PC-9 (cell line): ENCODE results near the gene NUBP2. TPM values are rescaled to one million over a fixed set of nuclear protein-coding genes. Genes with fewer than 3 reads are reported as not detected.

ENCODE experiments used
- BruUV-seq: library from RNA; stranded (reverse); fragments of 400-500 nt; replicated peaks from 2 replicates; lab custom pipeline; 2021; lab: Mats Ljungman, UMichigan
- CTCF ChIA-PET: fragments of 300-600 bp; sonication (Branson Sonifier 250); formaldehyde crosslinking; loops from one replicate; lab custom pipeline; 2022; ENCODE audit warnings: antibody characterized with exemption; lab: Charles Lee
- POLR2A ChIA-PET: fragments of 300-600 bp; sonication (Branson Sonifier 250); formaldehyde crosslinking; loops from one replicate; lab custom pipeline; 2022; ENCODE audit warnings: antibody characterized with exemption; ENCODE audit not compliant: unreplicated experiment; lab: Charles Lee
- DNase-seq, 2 experiments: peaks; one replicate each; pipeline versions ENCODE4 v3.0.0 to v3.0.0-alpha.2; 2015 to 2022; ENCODE audit warnings: mixed read lengths in 1 of 2
- H2AFZ ChIP-seq: fragments of 200-600 bp; sonication (generic); 2 replicates; pipeline ENCODE4 v1.8.1; 2017; ENCODE audit warnings: antibody characterized with exemption
- H3F3A ChIP-seq: fragments of 200-600 bp; sonication (generic); 2 replicates; pipeline ENCODE4 v1.8.1; 2017; ENCODE audit warnings: antibody characterized with exemption, mild to moderate bottlenecking, low read depth; ENCODE audit not compliant: insufficient read depth
- H3K27ac ChIP-seq: fragments of 200-600 bp; sonication (generic); 2 replicates; pipeline ENCODE4 v1.6.1; 2016; ENCODE audit warnings: mixed run types
- H3K27me3 ChIP-seq: fragments of 200-600 bp; sonication (generic); 2 replicates; pipeline ENCODE4 v1.6.1; 2016; ENCODE audit warnings: low read depth, mixed run types; ENCODE audit not compliant: insufficient read depth
- H3K36me3 ChIP-seq: fragments of 200-600 bp; sonication (generic); 2 replicates; pipeline ENCODE4 v1.6.1; 2016; ENCODE audit warnings: low read depth, mixed run types
- H3K4me1 ChIP-seq: fragments of 200-600 bp; sonication (generic); replicated peaks from 2 replicates; pipeline ENCODE4 v1.6.1; 2016; ENCODE audit warnings: mixed run types; ENCODE audit not compliant: insufficient read depth
- H3K4me2 ChIP-seq: fragments of 200-600 bp; sonication (generic); 2 replicates; pipeline ENCODE4 v1.6.1; 2017; ENCODE audit warnings: mixed run types
- H3K4me3 ChIP-seq: fragments of 200-600 bp; sonication (generic); 2 replicates; pipeline ENCODE4 v1.6.1; 2016; ENCODE audit warnings: mixed run types
- H3K79me2 ChIP-seq: fragments of 200-600 bp; sonication (generic); 2 replicates; pipeline ENCODE4 v1.6.1; 2017; ENCODE audit warnings: low read depth, mixed run types
- H3K9me2 ChIP-seq: fragments of 200-600 bp; sonication (generic); 2 replicates; pipeline ENCODE4 v1.8.1; 2017; ENCODE audit warnings: mild to moderate bottlenecking; ENCODE audit not compliant: insufficient read depth
- H3K9me3 ChIP-seq: fragments of 200-600 bp; sonication (generic); 2 replicates; pipeline ENCODE4 v1.8.1; 2016; ENCODE audit warnings: low read depth; ENCODE audit not compliant: insufficient read depth
- H4K20me1 ChIP-seq: fragments of 200-600 bp; sonication (generic); 2 replicates; pipeline ENCODE4 v1.8.1; 2017; ENCODE audit not compliant: insufficient read depth
- EZH2 ChIP-seq: fragments of 200-600 bp; sonication (generic); IDR thresholded peaks from 2 replicates; pipeline ENCODE4 v1.8.0; 2017; ENCODE audit warnings: antibody characterized with exemption, low read depth
- intact Hi-C: fragments of 100-400 bp; cut with micrococcal nuclease; formaldehyde crosslinking; loops from one replicate; pipeline ENCODE4 v1.10.0; 2022; ENCODE audit not compliant: unreplicated experiment
- total RNA-seq: library from RNA; stranded (reverse); gene quantifications from 2 replicates; pipeline ENCODE4 v1.2.3, GENCODE V29; 2021
- TF ChIP-seq, protein P1 (sequence below): fragments of 200-600 bp; sonication (generic); conservative IDR thresholded peaks from 2 replicates; pipeline ENCODE4 v1.6.1; 2017; ENCODE audit warnings: mixed run types, antibody characterized with exemption, mild to moderate bottlenecking, moderate library complexity

Gene NUBP2
- total RNA-seq, 1 experiment from 2014 or later, result 80.0 TPM

DNA sequence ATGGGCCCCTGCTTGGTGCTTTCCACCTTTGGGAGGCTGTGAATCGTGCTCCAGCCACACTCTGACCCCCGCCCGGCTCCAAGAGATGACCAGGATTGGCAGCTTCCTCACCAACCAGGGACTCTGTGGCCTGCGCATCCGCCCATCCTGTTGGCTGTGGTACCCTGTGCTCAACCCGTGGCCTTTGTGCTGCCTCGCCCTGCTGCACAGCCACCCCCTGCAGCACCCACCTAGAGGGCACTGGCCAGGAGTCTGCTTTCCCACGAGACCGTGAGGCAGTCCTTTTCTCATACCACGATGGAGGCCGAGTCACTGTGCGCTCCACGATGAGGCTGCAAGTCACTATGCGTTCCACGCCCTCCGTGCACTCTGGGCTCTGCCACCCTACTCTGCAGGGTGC, 30.8 kb upstream of the NUBP2 start:
- CTCF ChIA-PET, result no interaction called here
- POLR2A ChIA-PET, result no interaction called here
- Histone ChIP-seq H2AFZ (no peak overlapping the region), H3K4me2 (no peak overlapping the region), H3K36me3 (no peaks in the 10 kb centered on the region; the same call in none of the 2 replicates), H3K9me2 (no peaks in the 10 kb centered on the region), H3K27ac (no peak overlapping the region), H3K27me3 (no peaks in the 10 kb centered on the region), H3K79me2 (0 out of 2 replicates have a peak, but pooled peaks cover 3% of the 10 kb centered on the region), H3K4me3 (no peak overlapping the region), H4K20me1 (no peaks in the 10 kb centered on the region; the same call in 1 of the 2 replicates), H3K4me1 (peaks cover 12% of the 10 kb centered on the region), H3F3A (peaks cover 4% of the 10 kb centered on the region; the same call in 1 of the 2 replicates), H3K9me3 (no peaks in the 10 kb centered on the region)
- intact Hi-C loops, result no loop called here
- TF ChIP-seq, protein P1, sequence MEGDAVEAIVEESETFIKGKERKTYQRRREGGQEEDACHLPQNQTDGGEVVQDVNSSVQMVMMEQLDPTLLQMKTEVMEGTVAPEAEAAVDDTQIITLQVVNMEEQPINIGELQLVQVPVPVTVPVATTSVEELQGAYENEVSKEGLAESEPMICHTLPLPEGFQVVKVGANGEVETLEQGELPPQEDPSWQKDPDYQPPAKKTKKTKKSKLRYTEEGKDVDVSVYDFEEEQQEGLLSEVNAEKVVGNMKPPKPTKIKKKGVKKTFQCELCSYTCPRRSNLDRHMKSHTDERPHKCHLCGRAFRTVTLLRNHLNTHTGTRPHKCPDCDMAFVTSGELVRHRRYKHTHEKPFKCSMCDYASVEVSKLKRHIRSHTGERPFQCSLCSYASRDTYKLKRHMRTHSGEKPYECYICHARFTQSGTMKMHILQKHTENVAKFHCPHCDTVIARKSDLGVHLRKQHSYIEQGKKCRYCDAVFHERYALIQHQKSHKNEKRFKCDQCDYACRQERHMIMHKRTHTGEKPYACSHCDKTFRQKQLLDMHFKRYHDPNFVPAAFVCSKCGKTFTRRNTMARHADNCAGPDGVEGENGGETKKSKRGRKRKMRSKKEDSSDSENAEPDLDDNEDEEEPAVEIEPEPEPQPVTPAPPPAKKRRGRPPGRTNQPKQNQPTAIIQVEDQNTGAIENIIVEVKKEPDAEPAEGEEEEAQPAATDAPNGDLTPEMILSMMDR, result no peak
- TF ChIP-seq EZH2, result no peak
- no peak for DNase-seq
- BruUV-seq, result no TSS peak

DNA sequence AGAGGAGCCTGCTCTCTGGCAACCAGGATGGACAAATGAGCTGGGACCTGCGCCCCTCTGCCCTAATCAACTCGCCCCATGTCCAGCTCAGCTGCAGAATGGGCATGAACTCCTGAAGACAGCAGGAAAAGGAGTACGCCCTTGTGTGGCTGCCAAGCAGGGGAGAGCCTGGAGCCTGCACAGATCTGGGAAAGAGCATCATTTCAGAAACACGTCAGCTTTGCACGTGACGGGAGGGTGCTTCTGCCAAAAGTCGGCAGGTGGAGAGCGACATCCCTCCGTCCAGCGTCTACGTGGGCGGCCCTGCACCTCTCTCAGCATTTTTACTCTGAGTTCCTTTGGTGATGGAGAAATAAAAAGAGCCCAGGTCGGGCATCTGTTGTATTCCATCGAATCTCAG, 29.9 kb upstream of the NUBP2 start:
- BruUV-seq, result no TSS peak
- TF ChIP-seq, protein P1, result no peak
- no peak for TF ChIP-seq EZH2
- H3K27ac ChIP-seq, result no peak overlapping the region
- H3K27me3 ChIP-seq, result no peaks in the 10 kb centered on the region
- intact Hi-C loops, result no loop called here
- H3K4me3 ChIP-seq, result no peak overlapping the region
- no peaks in the 10 kb centered on the region for H3K9me2 ChIP-seq
- CTCF ChIA-PET, result no interaction called here
- H4K20me1 ChIP-seq, result no peaks in the 10 kb centered on the region; the same call in 1 of the 2 replicates
- H2AFZ ChIP-seq, result no peak overlapping the region
- no peak overlapping the region for H3K4me2 ChIP-seq
- H3K79me2 ChIP-seq, result 0 out of 2 replicates have a peak, but pooled peaks cover 3% of the 10 kb centered on the region
- no peaks in the 10 kb centered on the region; the same call in none of the 2 replicates for H3K36me3 ChIP-seq
- POLR2A ChIA-PET, result no interaction called here
- no peaks in the 10 kb centered on the region; the same call in 1 of the 2 replicates for H3F3A ChIP-seq
- DNase-seq, result no peak
- peaks cover 3% of the 10 kb centered on the region; the same call in 1 of the 2 replicates for H3K4me1 ChIP-seq
- H3K9me3 ChIP-seq, result no peaks in the 10 kb centered on the region

DNA sequence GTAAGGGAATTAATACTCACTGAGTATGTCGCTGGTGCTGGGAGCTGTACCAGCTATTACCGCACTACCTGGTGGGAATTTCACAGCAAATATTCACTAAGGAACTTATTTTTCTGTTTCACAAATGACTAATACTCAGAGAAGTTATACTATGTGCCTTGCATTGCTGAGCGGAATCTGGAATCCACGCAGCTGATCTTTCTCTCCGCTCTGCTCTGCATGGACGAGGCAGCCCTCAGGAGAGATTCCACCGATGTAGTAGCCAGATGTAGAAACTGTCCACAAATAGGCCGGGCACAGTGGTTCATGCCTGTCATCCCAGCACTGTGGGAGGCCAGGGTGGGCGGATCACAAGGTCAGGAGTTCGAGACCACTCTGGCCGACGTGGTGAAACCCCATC, 28.6 kb upstream of the NUBP2 start:
- POLR2A ChIA-PET, result no interaction called here
- no peak overlapping the region for H3K27ac ChIP-seq

More for the DNA sequence above, 28.6 kb upstream of the NUBP2 start:
- intact Hi-C loops, result no loop called here
- Histone ChIP-seq H3K4me3 (no peak overlapping the region), H2AFZ (no peak overlapping the region), H3K4me1 (no peaks in the 10 kb centered on the region), H3K27me3 (no peaks in the 10 kb centered on the region), H3F3A (no peaks in the 10 kb centered on the region; the same call in 1 of the 2 replicates), H3K4me2 (no peak overlapping the region), H4K20me1 (no peaks in the 10 kb centered on the region; the same call in 1 of the 2 replicates), H3K9me2 (no peaks in the 10 kb centered on the region), H3K79me2 (no peaks in the 10 kb centered on the region), H3K36me3 (no peaks in the 10 kb centered on the region; the same call in none of the 2 replicates), H3K9me3 (no peaks in the 10 kb centered on the region)
- TF ChIP-seq, protein P1, result no peak
- TF ChIP-seq EZH2, result no peak
- DNase-seq, result no peak
- CTCF ChIA-PET, result no interaction called here
- no TSS peak for BruUV-seq
